PC-3 (cell line): Measurements from ENCODE around the gene ACKR3.

Experiments
- CTCF ChIP-seq: fragments of 300-600 bp; sonication (generic); conservative IDR thresholded peaks from 2 replicates; pipeline ENCODE4 v1.5.1; 2017; ENCODE audit warnings: antibody characterized with exemption, low read depth, mild to moderate bottlenecking, low read length
- EZH2phosphoT487 ChIP-seq: fragments of 300-600 bp; sonication (generic); IDR thresholded peaks from 2 replicates; pipeline ENCODE4 v1.6.1; 2018; ENCODE audit warnings: mild to moderate bottlenecking, antibody characterized with exemption, low read length, borderline replicate concordance

DNA sequence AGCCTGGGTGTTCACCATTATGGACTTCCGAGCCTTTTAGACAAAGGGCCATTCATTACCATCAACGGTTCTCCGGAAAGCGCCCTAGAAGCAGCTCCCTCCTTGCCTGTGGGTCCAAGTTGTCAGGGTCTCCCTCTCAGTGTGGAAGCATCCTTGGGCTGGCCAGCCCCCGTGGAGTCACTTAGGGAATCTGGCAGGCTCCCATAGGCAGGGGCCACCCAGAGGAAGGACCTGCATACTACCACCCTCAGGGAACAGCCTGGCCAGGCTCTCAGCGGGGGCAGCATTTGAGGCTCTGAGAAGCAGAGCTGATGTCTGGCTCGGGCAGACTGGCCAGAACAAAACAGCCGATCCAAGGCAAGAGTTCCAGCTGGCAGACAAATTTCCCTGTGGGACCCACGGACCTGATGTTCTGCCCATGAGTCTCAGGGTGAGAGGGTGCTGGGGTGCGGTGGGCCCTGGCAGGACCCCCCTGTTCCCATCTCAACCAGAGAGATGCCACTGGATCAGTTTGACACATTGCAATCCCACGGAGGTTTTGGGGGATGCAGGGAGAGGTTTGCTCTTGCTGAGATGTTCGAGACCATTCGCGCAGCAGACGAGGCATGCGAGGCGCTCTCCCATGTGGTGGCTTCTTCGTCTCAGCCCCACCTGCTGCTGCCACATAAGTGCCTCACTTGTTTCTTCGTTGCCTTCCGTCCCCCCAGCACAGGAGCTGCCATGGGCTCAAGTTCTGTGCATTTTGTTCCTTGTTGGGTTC is 56.9 kb downstream of the ACKR3 start:
- TF ChIP-seq CTCF, result no peak
- TF ChIP-seq EZH2phosphoT487, result no peak
